Measurements from ENCODE around the gene NMBR.

- no peak for TF ChIP-seq CTCF (IDR thresholded peaks at IDR 0.05)
- TF ChIP-seq POLR2AphosphoS5 (IDR thresholded peaks at IDR 0.05; ENCODE audit: low read depth, low read length): no peak
- no peak for TF ChIP-seq TCF7L2 (IDR thresholded peaks at IDR 0.05; ENCODE audit: low read depth, low read length)
- no peak for TF ChIP-seq SIN3A (IDR thresholded peaks at IDR 0.05; ENCODE audit: borderline replicate concordance, insufficient read depth, low read depth, low read length)
These were observed 16.1 kb downstream of the NMBR start for GRCh38 chr6:142130814-142131213.

Data from Panc1 (cell line).